ENCODE results near the gene NOL7. TPM values are rescaled to one million over a fixed set of nuclear protein-coding genes. Genes with fewer than 3 reads are reported as not detected.

NOL7 gene
- total RNA-seq, 1 donor from 2014 or later: 79.5 TPM

DNA sequence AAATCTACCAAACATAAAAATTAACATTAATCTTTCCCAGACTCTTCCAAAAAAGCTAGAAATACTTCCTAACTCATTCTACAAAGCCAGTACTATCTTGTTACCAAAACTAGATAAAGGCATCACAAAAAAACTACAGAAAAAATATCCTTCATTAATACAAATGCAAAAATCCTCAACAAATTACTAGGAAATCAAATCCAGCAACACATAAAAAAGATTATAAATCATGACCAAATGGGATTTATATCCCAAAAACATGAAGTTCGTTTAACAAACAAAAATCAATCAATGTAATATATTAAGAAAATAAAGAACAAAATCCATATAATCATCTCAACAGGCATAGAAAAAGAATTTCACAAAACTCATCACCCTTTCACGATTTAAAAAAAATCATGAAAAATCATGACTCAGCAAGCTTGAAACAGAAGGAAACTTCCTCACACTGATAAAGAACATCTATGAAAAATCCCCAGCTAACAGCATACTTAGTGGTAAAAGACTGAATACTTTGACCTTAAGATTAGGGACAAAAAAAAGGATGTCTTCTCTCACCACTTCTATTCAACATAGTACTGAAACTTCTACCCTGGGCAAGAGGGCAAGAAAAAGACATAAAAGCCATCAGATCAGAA, 53.3 kb downstream of the NOL7 start:
- Histone ChIP-seq H3K9me3 (ENCODE audit: low read depth) (no peaks in the 10 kb centered on the region), H3K27me3 (no peaks in the 10 kb centered on the region), H3K79me2 (ENCODE audit: low read depth) (peaks cover 100% of the 10 kb centered on the region), H4K20me1 (ENCODE audit: low read depth) (peaks cover 3% of the 10 kb centered on the region), H3K4me3 (no peak overlapping the region), H3K4me1 (no peaks in the 10 kb centered on the region), H3K27ac (no peak overlapping the region), H3K4me2 (no peak overlapping the region), H3K9ac (no peak overlapping the region), H3K36me3 (no peaks in the 10 kb centered on the region), H2AFZ (replicated peaks) (no peak overlapping the region), H3F3A (ENCODE audit: low read depth) (peaks cover 5% of the 10 kb centered on the region)
- Mint-ChIP-seq H3K27ac (no peak overlapping the region), H3K27me3 (ENCODE audit: insufficient read depth, low read depth) (no peaks in the 10 kb centered on the region), H3K9me3 (peaks cover 42% of the 10 kb centered on the region), H3K36me3 (peaks cover 33% of the 10 kb centered on the region), H3K4me1 (no peaks in the 10 kb centered on the region), H3K4me3 (no peak overlapping the region)
- DNase-seq (ENCODE audit: low spot score): no peak
- TF ChIP-seq EZH2 (IDR thresholded peaks at IDR 0.05) (no peak), EZH2phosphoT487 (IDR thresholded peaks at IDR 0.05) (no peak)

DNA sequence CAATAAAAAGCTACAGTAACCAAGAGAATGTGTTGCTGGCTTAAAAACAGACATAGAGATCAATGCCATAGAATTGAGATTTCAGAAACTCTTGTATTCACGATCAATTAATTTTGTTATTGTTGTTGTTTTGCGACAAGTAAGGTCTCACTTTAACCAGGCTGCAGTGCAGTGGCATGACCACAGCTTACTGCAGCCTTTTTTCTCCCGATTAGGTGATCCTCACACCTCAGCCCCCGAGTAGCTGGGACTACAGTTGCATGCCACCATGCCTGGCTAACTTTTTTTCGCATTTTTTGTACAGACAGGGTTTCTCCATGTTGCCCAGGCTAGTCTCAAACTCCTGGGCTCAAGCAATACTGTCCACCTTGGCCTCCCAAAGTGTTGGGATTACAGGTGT, 54.3 kb downstream of the NOL7 start:
- Mint-ChIP-seq H3K36me3 (peaks cover 32% of the 10 kb centered on the region), H3K4me3 (no peak overlapping the region), H3K4me1 (no peaks in the 10 kb centered on the region), H3K9me3 (peaks cover 41% of the 10 kb centered on the region), H3K27ac (no peak overlapping the region), H3K27me3 (ENCODE audit: insufficient read depth, low read depth) (no peaks in the 10 kb centered on the region)
- no peaks in the 10 kb centered on the region for H3K9me3 ChIP-seq (ENCODE audit: low read depth)
- DNase-seq (ENCODE audit: low spot score): no peak
- no peak overlapping the region for H3K4me3 ChIP-seq
- no peak overlapping the region for H2AFZ ChIP-seq (replicated peaks)
- no peak overlapping the region for H3K4me2 ChIP-seq
- peaks cover 5% of the 10 kb centered on the region for H3F3A ChIP-seq (ENCODE audit: low read depth)
- H3K27ac ChIP-seq: no peak overlapping the region
- H3K9ac ChIP-seq: no peak overlapping the region
- peaks cover 3% of the 10 kb centered on the region for H4K20me1 ChIP-seq (ENCODE audit: low read depth)
- peaks cover 100% of the 10 kb centered on the region for H3K79me2 ChIP-seq (ENCODE audit: low read depth)
- TF ChIP-seq, protein P1, sequence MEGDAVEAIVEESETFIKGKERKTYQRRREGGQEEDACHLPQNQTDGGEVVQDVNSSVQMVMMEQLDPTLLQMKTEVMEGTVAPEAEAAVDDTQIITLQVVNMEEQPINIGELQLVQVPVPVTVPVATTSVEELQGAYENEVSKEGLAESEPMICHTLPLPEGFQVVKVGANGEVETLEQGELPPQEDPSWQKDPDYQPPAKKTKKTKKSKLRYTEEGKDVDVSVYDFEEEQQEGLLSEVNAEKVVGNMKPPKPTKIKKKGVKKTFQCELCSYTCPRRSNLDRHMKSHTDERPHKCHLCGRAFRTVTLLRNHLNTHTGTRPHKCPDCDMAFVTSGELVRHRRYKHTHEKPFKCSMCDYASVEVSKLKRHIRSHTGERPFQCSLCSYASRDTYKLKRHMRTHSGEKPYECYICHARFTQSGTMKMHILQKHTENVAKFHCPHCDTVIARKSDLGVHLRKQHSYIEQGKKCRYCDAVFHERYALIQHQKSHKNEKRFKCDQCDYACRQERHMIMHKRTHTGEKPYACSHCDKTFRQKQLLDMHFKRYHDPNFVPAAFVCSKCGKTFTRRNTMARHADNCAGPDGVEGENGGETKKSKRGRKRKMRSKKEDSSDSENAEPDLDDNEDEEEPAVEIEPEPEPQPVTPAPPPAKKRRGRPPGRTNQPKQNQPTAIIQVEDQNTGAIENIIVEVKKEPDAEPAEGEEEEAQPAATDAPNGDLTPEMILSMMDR (IDR thresholded peaks at IDR 0.05): no peak
- TF ChIP-seq EZH2phosphoT487 (IDR thresholded peaks at IDR 0.05): no peak
- no peak for TF ChIP-seq EZH2 (IDR thresholded peaks at IDR 0.05)
- H3K36me3 ChIP-seq: no peaks in the 10 kb centered on the region
- no peaks in the 10 kb centered on the region for H3K4me1 ChIP-seq
- H3K27me3 ChIP-seq: no peaks in the 10 kb centered on the region

Other genes starting within 250 kb of the NOL7 start
- 1.8 and 2.1 TPM in 2 replicates for gene GFOD1, start 127.7 kb upstream of the NOL7 start, total RNA-seq (ENCODE audit: low replicate concordance)
- 14.3 and 18.2 TPM in 2 replicates for gene SIRT5, start 40.7 kb upstream of the NOL7 start, total RNA-seq (ENCODE audit: low replicate concordance)
- gene RANBP9, start 96.5 kb downstream of the NOL7 start, total RNA-seq (ENCODE audit: low replicate concordance): 35.2 and 44.8 TPM in 2 replicates
- gene MCUR1, start 199.2 kb downstream of the NOL7 start, total RNA-seq (ENCODE audit: low replicate concordance): 15.9 and 16.2 TPM in 2 replicates

Data from neural progenitor cell (in vitro differentiated cells).